NCI-H2081 treated with DMSO at 0.1 percent for 48 hours (cell line): Measurements from ENCODE around the gene CHST9.
"Not testable (repeated sequence)": the region's sequence is repeated elsewhere in the genome, so short reads cannot be mapped to it uniquely, and the experiment has no call there.

ENCODE experiments used
- DNase-seq: peaks from one replicate; lab custom pipeline; 2025; lab: John Stamatoyannopoulos, UW

Gene CHST9

DNA sequence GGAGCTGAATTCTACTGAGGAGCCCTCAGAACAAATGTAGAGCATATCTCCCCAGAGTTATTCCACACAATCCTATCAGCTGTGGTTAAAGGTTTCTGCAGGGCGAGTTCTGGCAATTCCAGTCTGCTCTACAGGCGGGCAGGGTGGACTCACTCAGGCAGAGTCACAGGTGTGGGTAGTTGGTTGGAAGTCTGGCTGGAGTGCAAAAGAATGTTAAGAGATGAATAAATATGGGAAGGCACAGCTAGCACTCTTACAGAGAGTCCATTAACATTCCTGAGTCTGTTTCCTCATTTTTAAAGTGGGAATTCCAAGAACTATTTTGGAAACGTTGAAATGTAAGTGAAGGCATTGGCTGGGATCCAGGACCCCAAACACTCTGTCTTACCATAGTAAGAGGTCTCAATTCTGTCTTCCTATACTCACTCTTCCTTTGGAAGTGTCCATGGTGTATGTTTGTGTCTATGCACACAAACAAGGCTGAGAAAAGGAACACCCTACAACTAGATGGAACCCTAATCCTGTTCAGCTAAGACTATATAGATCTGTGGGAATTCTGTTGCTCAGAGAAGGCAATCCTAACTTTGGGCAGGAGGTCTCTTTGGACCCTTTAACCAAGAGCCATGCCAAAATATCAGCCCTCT is 256.3 kb downstream of the CHST9 start:
- DNase-seq, result no peak

DNA sequence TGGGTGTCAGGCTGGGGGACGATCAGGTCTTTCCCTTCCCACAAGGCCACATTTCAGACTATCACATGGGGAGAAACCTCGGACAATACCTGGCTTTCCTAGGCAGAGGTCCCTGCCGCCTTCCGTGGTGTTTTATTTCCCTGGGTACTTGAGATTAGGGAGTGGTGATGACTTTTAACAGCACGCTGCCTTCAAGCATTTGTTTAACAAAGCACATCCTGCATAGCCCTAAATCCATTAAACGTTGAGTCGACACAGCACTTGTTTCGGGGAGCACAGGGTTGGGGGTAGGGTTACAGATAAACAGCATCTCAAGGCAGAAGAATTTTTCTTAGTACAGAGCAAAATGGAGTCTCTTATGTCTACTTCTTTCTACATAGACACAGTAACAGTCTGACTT is 257.3 kb downstream of the CHST9 start:
- DNase-seq, result not testable (repeated sequence)

DNA sequence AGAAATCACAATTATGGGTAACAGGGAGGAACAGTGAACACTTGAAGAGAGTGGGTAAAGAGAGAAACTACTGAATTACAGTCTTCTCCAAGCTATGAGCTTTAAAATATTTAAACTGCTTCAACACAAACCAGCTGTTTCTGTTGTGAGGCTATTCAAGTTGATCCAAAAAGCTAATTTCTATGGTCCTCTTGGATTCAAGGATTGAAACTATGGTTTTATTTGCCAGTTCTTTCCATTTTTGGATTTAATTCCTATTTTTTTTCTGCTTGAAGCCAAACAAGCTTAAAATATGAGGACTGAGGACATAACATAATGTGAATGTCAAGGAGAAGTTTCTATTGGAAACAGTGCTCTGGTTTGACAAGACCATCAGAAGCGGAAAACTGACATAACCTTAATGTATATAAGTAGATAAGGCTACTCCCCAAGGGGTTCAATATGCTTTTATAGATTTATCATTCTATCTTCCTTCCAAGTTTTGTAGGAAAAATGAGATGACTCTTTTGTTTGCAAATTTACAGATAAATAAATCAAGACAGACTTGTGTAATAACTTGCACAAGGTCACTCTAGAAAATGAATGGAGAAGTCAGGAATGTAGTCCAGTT is 258.9 kb downstream of the CHST9 start:
- DNase-seq, result no peak

DNA sequence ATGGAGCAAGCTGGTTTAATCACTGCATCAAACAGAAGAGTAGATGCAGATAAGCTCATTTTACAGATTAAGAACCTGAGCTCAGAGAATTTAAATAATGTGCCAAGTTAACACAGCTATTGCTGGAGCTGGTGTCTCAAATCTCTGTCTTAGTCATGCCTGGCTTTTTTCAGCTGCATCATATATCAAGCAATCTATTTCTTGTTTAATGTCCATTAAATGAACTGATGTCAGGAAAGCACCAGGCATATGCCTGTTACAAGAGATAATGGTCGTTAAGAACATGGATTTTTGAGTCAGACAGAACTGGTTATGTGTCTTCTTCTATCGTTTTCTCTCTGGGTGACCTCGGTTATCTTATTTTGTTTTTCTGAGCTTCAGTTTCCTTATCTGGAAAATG is 259.8 kb downstream of the CHST9 start:
- DNase-seq, result no peak

DNA sequence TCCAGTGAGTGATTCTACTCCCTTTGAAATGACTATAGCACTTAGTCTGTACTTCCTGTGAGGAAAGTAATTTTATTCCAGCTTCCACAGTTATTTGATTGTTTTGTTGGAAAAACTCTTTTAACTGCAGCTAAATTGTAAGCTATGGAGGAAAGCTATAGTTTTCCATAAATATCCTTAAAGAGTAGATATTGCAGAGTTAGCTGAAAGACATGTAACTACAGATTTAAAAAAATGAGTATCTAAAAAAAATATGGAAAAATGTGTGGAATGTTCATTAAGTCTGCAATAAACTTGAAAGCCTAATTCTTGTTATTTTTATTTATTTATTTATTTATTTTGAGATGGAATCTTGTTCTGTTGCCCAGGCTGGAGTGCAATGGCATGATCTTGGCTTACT is 262.8 kb downstream of the CHST9 start:
- DNase-seq, result no peak

DNA sequence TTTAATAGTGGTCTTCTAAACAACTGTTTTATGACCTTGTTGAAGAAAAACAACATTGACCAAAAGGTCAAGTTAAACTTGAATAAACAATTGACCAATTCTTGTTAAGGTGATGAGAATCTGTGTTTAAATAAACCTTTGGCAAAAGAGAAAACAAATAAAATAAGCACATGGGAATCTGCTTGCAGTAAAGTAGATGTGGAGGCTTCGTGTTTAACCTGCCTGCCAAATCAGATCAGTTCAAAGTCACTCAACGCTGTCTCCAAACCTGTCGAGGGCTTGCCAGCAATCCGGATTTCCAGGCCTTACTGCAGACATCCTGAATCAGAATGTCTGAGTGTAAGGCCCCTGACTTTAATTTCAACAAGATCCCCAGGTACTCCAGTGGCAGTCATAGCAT is 264.5 kb downstream of the CHST9 start:
- DNase-seq, result no peak

DNA sequence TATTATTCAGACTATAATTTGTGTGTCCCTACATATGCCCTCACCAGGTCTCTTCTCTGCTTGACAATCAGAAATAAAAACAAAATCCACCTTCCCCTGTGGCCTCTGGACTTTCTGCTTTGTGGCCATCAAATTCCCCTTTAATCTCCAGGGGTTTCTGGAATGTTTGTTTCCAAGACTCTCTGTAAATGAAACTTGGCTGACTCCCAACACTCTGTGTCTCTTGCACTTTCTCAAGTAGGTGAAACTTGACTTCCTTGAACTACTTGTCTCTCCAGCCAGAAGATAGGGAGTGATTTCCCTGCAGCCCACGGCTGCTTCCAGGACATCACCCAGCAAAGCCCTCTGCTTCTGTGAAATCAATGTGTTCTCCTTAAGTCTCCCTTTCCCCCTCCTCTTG is 265.5 kb downstream of the CHST9 start:
- DNase-seq, result no peak

DNA sequence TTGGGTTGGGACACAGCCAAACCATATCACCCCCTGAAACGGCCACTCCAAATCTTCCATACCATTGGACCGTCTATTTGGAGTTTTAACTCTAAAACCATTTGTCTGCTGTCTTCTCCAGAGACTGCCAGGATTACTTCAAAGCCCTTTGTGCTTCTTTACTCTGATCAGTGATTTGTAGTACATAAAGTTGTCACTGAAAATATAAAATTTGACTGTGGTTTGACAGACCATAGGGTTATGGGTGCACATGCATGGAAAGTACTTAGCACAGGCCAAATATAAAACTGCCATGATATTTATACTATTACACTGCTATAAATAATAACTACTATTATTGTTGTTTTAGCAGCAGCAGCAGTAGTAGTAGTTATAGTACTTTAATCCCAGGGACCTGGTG is 265.9 kb downstream of the CHST9 start:
- DNase-seq, result no peak

DNA sequence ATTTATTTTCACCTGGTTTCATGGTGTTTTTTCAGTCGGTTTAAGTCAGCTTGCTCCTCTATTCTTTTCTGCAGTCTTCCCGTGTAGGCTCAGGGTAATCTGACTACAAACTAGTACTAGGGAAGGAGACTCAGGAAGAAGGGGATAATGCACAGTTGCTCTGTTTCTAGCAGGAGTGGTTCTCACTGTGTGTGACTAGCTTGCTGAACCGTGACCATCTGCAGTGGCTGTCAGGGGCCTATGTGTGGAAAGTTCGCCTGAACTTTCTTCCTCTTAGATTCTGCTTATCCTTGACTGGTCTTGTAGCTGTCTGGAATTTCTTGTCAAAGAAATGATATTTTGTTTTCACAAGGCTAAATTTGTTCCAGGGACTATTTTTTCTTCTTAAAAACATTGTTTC is 273.3 kb downstream of the CHST9 start:
- no peak for DNase-seq

DNA sequence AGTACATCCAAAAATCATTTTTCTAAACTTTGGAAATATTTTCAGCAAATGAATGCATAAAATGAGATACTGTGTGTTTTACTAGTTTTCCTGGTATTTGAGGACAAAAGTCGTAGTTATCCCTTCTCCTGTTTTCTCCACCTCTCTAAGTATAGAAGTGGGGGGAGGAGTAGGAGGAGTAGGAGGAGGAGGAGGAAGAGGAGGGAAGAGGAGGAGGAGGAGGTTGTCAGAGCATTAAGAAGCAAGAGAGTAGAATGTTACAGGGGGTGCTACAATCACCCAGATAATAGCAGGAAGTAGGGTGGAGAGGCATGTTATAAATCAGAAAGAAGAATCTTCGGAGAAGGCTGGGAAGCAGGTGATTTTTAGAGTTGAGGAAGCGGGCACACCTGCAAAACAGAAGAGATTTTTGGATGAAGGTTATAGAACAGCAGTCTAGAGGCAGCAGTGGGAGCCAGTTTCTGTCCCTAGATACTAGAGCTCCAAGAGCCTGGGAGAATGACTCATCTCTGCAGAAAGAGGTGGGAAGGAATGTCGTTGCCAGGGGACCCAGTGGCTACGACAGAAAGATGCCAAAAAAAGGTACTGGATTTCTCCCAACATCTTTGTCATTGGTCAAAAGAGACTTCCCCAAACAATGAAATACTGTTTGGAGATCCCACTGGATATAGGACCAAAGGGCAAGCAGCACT is 275.4 kb downstream of the CHST9 start:
- DNase-seq, result no peak

DNA sequence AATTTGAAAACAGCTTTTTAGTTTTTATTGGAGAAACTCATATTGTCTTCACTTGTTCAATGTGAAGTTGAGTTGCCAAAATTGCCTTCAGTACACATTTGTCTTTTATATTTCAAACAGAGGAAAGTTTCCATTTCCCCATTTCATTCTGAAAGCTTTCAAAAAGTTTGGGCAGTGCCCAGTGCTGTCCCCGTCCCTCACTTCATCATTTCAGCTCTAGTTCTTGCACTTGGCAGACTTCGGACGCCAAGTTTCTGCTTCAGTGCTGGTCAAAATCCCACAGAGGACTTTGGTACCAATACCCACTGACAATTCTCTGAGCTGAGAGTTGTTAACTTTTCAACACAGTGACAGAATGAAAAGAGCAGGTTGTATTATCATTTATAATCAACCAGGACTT is 276.2 kb downstream of the CHST9 start:
- DNase-seq, result no peak

DNA sequence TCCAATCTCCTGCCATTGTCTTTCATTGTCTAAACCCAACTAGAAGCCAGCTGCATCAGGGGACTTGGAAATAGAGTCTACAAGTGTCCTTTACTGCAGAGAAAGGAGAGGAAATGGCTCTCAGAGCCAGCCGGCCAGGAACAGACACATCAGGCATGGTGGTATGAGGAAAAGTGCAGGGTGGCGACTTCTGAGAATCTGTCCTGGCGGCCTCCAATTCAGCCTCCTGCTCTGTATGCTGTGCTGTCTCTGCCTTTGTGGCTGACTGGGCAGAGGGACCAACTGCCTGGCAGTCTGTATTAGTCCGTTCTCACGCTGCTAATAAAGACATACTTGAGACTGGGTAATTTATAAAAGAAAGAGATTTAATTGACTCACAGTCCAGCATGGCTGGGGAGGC is 282.8 kb downstream of the CHST9 start:
- DNase-seq, result no peak

DNA sequence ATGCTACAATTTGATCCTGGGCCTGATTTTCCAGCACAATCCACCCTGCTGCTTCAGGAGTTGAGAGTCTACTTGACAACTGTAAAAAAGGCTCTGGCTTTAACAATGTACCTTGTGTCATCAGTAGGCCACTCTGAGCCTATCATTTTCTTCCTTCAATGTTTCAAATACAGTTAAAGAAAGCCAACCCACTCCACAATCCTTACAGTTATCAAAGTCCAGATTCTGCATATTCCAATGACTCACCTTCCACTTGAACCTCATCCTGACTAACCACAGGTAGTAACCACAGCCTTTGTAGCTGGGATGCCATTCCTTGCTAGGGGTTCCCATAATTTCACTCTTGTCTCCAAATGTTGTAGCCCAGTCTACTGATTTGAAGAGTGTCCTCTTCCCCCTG is 284.1 kb downstream of the CHST9 start:
- DNase-seq, result no peak

DNA sequence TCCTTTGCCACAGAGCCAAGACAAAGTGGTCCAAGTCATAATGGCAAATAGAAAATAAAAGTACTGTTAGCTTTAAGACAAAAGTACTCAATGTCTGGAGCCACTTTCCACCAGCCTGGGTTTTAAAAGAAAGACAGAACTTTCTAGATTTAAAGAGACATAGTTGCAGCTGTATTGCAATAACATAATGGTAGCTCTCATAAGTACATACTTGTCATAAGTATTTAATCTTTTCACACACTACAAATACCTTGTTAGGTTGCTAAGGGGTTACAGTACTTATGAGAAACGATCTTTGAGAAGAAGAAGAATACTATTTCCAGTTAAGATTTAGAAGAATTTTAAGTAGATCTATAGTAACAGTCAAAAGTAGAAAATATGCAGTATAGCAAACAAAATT is 290.7 kb downstream of the CHST9 start:
- no peak for DNase-seq

DNA sequence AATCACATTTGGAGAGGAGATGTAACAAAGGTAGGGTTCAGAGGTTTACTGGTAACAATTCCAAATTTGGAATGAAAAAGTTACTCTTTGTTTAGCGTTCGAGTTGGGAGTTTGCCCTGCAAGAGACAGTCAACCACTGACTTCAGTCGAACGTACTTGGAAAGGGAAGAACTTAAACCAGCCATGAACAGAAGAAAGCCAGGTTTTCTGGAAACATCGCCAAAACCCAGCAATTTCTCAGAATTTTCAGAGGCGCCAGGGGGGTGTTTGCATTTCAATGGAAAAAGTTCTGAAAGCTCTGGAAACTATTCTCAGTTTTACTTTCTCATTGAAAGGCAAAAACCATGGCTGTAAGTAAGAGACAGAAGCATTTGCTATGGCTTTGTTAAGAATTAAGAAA is 291.1 kb downstream of the CHST9 start:
- no peak for DNase-seq

DNA sequence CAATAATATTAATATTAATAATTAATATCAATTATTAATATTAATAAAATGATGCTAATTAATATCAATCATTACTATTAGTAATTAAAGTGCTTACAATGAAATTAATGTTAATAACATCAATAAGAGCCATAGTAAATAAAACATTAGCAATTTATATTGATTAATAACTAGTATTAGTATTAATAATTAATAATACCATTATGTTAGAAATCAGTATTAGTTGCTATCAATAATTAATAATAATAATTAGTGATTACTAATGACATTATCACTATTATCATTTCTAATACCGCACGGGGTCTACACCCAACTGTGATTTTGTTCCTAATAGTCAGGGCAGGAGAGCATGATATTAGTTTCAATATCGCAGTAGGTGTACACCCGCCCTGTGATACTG is 296.8 kb downstream of the CHST9 start:
- no peak for DNase-seq

DNA sequence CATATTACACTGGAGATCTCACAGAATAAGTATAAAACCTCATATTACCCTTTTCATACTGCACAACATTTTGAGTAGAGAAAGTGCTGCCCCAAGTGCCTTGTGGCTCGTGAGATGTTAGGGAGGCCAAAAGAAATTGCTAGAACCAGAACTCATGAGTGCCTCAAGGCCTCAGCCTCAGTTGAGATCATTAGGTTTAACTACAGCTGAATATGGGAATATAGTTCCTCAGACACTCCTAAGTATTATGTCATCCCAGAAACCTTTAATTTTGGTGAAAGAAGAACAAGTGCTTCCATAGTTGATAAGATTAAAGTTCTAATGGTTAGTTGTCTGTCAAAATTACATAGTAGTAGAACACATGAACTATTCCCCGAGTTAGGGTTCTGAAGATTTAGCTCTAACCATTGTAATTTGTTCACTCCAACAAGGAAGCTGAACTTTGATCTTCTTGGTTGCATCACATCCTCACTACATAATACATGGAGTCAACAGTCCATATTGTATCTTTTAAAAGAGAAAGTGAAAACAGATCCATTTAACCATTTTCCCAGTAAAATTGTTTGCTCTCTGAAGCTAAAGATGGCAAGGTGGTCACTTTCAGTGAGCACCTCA is 310.0 kb downstream of the CHST9 start:
- no peak for DNase-seq

DNA sequence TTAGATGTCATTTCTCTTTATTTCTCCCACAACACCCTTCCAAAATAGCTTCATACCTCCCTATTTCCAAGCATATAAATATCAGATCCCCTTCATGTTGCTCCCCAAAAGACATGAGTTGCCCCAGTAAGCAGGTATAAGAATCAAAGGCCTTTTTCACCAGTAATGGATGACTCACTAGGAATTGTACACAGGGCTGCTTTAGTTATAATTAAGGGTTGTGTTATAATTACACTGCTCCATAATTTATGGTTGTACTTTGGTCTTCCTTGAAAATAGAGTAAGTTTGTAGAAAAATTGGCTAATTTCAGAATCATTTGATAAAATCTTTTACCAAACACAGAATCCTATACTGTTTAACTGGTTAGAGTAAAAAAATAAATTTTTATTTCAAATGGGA is 310.8 kb downstream of the CHST9 start:
- no peak for DNase-seq

DNA sequence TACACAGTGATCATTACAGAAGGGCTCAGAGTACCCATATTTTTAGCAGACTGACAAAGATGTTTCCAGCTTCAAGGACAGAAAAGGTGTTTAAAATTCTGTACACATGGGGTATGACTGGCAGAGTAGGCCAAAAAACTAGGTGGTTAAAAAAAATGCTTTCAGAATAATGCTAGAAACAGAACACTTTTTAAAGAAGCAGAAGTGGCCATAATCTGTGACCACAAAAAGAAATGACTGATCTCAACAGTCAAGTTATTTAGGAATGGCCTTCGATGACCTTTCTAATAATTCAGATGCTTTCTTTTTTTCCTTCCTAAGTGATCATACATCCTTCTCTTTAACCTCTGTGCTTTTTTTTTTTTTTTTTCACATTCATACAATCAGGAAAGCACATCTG is 315.5 kb downstream of the CHST9 start:
- no peak for DNase-seq

DNA sequence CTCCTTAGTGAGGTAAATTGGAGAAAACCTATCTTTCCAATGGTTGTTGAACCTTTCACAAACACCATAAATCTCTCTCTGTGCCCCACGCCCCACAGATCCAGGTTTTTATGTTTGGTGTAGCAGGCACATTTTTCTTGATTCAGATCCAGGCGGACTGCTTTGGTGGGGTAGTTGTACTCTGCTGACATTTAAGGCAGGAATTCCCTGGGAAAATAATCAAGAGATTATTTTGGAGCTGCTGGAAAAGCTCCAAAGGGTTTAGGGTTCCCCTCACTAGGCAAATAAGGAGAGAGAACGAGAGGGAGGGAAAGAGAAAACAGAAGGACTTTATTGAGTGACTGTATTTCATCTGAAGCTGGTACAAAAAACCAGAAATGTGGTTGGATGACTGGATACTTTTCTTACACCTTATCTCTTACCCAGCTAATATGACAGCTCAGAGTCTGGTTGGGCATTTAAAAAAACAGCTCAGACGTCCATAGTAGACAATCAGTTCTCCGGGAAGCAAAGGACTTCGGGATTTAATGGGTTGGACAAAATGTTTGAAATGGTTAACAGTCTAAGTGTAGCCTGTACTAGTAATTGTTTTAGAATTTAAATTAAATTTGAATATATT is 316.0 kb downstream of the CHST9 start:
- no peak for DNase-seq

DNA sequence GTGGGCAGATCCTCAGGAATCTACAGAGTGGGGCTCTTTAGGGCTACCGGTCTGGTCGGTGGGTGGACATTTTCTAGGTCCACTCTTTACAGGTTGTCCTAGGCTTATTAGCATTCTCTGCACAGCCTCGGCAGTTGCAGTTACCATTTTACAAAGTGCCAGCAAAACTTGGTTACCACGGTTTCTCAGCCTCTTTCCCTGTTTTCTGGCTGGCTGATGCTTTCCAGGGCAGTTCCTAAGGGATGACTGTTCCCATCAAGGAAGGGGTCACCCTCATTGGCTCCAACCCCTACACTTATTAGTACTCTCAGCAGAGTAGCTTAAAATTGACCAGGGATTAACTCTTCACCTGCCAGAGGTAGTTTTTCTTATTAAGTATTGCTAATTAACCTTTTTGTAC is 317.6 kb downstream of the CHST9 start:
- no peak for DNase-seq

DNA sequence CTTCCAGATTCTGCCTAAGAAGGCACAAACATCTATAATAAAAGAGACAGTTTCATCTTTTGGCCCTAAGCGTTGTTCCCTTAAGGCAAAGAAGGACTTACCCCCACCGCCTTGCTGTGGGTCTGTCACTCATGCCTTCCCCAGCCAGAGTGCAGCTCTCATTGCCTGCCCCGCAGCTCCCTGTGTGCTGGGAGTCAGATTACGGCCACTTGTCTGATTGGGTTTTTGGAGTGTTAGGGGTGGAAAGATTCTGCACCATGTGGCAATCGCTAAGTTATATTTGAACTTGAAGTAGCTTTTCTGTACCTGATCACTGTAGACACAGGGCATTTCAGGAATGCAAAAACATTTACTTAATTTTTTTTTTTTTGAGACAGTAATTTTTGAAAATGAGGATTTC is 319.6 kb downstream of the CHST9 start, which contains the start of gene AQP4:
AQP4 (minus strand) TSS at position 151 of the 400 bp plus-strand sequence; CDS start at position 133, 18 bp downstream.
- no peak for DNase-seq

DNA sequence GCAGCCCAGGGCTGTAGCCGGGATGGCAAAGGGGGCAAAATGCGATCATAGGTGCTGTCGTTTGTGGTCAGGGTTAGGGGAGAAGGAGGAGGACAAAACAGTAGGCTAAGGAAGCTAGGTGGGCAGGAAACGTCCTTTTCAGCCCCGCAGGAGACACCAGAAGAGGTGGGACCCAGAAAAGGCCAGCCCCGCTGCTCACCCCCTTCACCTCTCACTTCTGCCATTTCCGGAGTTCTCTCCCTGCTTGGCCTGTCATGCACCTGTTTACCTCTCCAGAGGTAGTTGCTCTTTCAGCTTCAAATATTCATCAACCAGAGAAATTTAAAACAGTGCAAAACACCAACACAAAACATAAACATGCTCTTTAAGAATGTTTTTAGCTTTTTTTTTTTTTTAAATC is 320.4 kb downstream of the CHST9 start:
- DNase-seq, result no peak
